ENCODE results near the gene CTDSPL.

GRCh38 chr3:37942646-37943045 lies 81.0 kb downstream of the CTDSPL start:
- TF ChIP-seq YY1 (IDR thresholded peaks at IDR 0.05): no peak
- TF ChIP-seq, protein P1, sequence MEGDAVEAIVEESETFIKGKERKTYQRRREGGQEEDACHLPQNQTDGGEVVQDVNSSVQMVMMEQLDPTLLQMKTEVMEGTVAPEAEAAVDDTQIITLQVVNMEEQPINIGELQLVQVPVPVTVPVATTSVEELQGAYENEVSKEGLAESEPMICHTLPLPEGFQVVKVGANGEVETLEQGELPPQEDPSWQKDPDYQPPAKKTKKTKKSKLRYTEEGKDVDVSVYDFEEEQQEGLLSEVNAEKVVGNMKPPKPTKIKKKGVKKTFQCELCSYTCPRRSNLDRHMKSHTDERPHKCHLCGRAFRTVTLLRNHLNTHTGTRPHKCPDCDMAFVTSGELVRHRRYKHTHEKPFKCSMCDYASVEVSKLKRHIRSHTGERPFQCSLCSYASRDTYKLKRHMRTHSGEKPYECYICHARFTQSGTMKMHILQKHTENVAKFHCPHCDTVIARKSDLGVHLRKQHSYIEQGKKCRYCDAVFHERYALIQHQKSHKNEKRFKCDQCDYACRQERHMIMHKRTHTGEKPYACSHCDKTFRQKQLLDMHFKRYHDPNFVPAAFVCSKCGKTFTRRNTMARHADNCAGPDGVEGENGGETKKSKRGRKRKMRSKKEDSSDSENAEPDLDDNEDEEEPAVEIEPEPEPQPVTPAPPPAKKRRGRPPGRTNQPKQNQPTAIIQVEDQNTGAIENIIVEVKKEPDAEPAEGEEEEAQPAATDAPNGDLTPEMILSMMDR (IDR thresholded peaks at IDR 0.05; ENCODE audit: low read depth, low read length, missing input control): no peak
- no peak for TF ChIP-seq EGR1 (IDR thresholded peaks at IDR 0.05; ENCODE audit: low read depth in 2 of 2)
- TF ChIP-seq HNF4G (IDR thresholded peaks at IDR 0.05): no peak
- TF ChIP-seq, protein P2, sequence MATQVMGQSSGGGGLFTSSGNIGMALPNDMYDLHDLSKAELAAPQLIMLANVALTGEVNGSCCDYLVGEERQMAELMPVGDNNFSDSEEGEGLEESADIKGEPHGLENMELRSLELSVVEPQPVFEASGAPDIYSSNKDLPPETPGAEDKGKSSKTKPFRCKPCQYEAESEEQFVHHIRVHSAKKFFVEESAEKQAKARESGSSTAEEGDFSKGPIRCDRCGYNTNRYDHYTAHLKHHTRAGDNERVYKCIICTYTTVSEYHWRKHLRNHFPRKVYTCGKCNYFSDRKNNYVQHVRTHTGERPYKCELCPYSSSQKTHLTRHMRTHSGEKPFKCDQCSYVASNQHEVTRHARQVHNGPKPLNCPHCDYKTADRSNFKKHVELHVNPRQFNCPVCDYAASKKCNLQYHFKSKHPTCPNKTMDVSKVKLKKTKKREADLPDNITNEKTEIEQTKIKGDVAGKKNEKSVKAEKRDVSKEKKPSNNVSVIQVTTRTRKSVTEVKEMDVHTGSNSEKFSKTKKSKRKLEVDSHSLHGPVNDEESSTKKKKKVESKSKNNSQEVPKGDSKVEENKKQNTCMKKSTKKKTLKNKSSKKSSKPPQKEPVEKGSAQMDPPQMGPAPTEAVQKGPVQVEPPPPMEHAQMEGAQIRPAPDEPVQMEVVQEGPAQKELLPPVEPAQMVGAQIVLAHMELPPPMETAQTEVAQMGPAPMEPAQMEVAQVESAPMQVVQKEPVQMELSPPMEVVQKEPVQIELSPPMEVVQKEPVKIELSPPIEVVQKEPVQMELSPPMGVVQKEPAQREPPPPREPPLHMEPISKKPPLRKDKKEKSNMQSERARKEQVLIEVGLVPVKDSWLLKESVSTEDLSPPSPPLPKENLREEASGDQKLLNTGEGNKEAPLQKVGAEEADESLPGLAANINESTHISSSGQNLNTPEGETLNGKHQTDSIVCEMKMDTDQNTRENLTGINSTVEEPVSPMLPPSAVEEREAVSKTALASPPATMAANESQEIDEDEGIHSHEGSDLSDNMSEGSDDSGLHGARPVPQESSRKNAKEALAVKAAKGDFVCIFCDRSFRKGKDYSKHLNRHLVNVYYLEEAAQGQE (IDR thresholded peaks at IDR 0.05): no peak
- no peak for TF ChIP-seq TAF1 (conservative IDR thresholded peaks at IDR 0.05)
- TF ChIP-seq, protein P3, sequence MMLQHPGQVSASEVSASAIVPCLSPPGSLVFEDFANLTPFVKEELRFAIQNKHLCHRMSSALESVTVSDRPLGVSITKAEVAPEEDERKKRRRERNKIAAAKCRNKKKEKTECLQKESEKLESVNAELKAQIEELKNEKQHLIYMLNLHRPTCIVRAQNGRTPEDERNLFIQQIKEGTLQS (IDR thresholded peaks at IDR 0.05): no peak
